BLaER1 (cell line): ENCODE measurements around the gene PPIP5K2.
A peak's percentile ranks its signal among the peaks of the same experiment; 100 is the strongest.
"Not testable (repeated sequence)": the region's sequence is repeated elsewhere in the genome, so short reads cannot be mapped to it uniquely, and the experiment has no call there.

Source experiments
- H3K27ac ChIP-seq: shearing (Covaris generic); formaldehyde crosslinking; 2 replicates; pipeline ENCODE4 v1.8.1; 2022
- H3K27me3 ChIP-seq: shearing (Covaris generic); formaldehyde crosslinking; 2 replicates; pipeline ENCODE4 v1.8.1; 2022
- H3K36me3 ChIP-seq: shearing (Covaris generic); formaldehyde crosslinking; 2 replicates; pipeline ENCODE4 v1.8.1; 2022
- H3K4me1 ChIP-seq: shearing (Covaris generic); formaldehyde crosslinking; 2 replicates; pipeline ENCODE4 v1.8.1; 2022
- H3K4me2 ChIP-seq: shearing (Covaris generic); formaldehyde crosslinking; 2 replicates; pipeline ENCODE4 v1.8.1; 2022
- H3K4me3 ChIP-seq: shearing (Covaris generic); formaldehyde crosslinking; 2 replicates; pipeline ENCODE4 v1.8.1; 2022
- H3K9ac ChIP-seq: shearing (Covaris generic); formaldehyde crosslinking; 2 replicates; pipeline ENCODE4 v1.8.1; 2022
- H3K9me3 ChIP-seq: shearing (Covaris generic); formaldehyde crosslinking; 2 replicates; pipeline ENCODE4 v1.8.1; 2022
- H4K20me1 ChIP-seq: shearing (Covaris generic); formaldehyde crosslinking; 2 replicates; pipeline ENCODE4 v1.8.1; 2022
- Cebpa-rat ChIP-seq: shearing (Covaris generic); IDR thresholded peaks from 2 replicates; pipeline ENCODE4 v1.8.1; 2022

Gene PPIP5K2

GRCh38 chr5:103119765-103120606 is at the start of gene PPIP5K2, which contains the start of gene GIN1:
PPIP5K2 (plus strand) TSS chr5:103120301; CDS start chr5:103129590, 9,289 bp downstream.
GIN1 (minus strand) TSS chr5:103120138; CDS start chr5:103108707, 11,431 bp downstream.
- Histone ChIP-seq H3K27ac (peak within 1 kb of the TSS; percentile 91), H4K20me1 (peaks cover 6% of the 10 kb centered on the region; the same call in 1 of the 2 replicates), H3K36me3 (peaks cover 8% of the 10 kb centered on the region; the same call in 1 of the 2 replicates), H3K4me1 (peaks cover 37% of the 10 kb centered on the region), H3K27me3 (no peaks in the 10 kb centered on the region), H3K9me3 (no peaks in the 10 kb centered on the region), H3K9ac (peak within 1 kb of the TSS; percentile 92), H3K4me3 (peak within 1 kb of the TSS; percentile 87), H3K4me2 (peak within 1 kb of the TSS; percentile 92)
- peak; percentile 63; the same call in 1 of the 2 replicates for TF ChIP-seq Cebpa-rat

GRCh38 chr5:103073500-103073899 is 46.6 kb upstream of the PPIP5K2 start:
- H3K4me1 ChIP-seq, H4K20me1 ChIP-seq, H3K36me3 ChIP-seq, H3K4me3 ChIP-seq, H3K27ac ChIP-seq, H3K27me3 ChIP-seq, H3K9ac ChIP-seq, H3K4me2 ChIP-seq: not testable (repeated sequence)
- peaks cover 55% of the 10 kb centered on the region for H3K9me3 ChIP-seq

GRCh38 chr5:103075442-103075841 is 44.7 kb upstream of the PPIP5K2 start:
- H3K9me3 ChIP-seq = peaks cover 67% of the 10 kb centered on the region
- H3K9ac ChIP-seq = no peak overlapping the region
- no peaks in the 10 kb centered on the region for H4K20me1 ChIP-seq
- no peak overlapping the region for H3K27ac ChIP-seq
- no peak for TF ChIP-seq Cebpa-rat
- H3K36me3 ChIP-seq = no peaks in the 10 kb centered on the region
- no peak overlapping the region for H3K4me2 ChIP-seq
- H3K27me3 ChIP-seq = no peaks in the 10 kb centered on the region
- H3K4me1 ChIP-seq = no peaks in the 10 kb centered on the region
- no peak overlapping the region for H3K4me3 ChIP-seq

- Histone ChIP-seq H4K20me1 (no peaks in the 10 kb centered on the region), H3K9me3 (peaks cover 59% of the 10 kb centered on the region), H3K9ac (no peak overlapping the region), H3K27me3 (no peaks in the 10 kb centered on the region), H3K4me2 (no peak overlapping the region), H3K36me3 (peaks cover 7% of the 10 kb centered on the region), H3K27ac (no peak overlapping the region), H3K4me3 (no peak overlapping the region), H3K4me1 (no peaks in the 10 kb centered on the region)
- TF ChIP-seq Cebpa-rat = no peak
These were observed 40.3 kb upstream of the PPIP5K2 start for GRCh38 chr5:103079796-103080195.

- Histone ChIP-seq H3K4me1 (no peaks in the 10 kb centered on the region), H4K20me1 (no peaks in the 10 kb centered on the region), H3K27ac (no peak overlapping the region), H3K4me2 (no peak overlapping the region), H3K4me3 (no peak overlapping the region), H3K9me3 (peaks cover 15% of the 10 kb centered on the region), H3K27me3 (no peaks in the 10 kb centered on the region), H3K9ac (no peak overlapping the region), H3K36me3 (peaks cover 28% of the 10 kb centered on the region)
- TF ChIP-seq Cebpa-rat = no peak
These were observed 33.6 kb upstream of the PPIP5K2 start for GRCh38 chr5:103086547-103086946.

- Histone ChIP-seq H3K9ac (no peak overlapping the region), H4K20me1 (no peaks in the 10 kb centered on the region), H3K27me3 (no peaks in the 10 kb centered on the region), H3K27ac (no peak overlapping the region), H3K4me3 (no peak overlapping the region), H3K9me3 (peaks cover 7% of the 10 kb centered on the region), H3K4me1 (no peaks in the 10 kb centered on the region), H3K4me2 (no peak overlapping the region), H3K36me3 (peaks cover 36% of the 10 kb centered on the region)
- no peak for TF ChIP-seq Cebpa-rat
These were observed 30.8 kb upstream of the PPIP5K2 start for GRCh38 chr5:103089272-103089671.

GRCh38 chr5:103090791-103091190 is 29.3 kb upstream of the PPIP5K2 start:
- no peak overlapping the region for H3K4me3 ChIP-seq
- no peaks in the 10 kb centered on the region for H3K27me3 ChIP-seq
- no peak for TF ChIP-seq Cebpa-rat
- H3K4me2 ChIP-seq = no peak overlapping the region
- H3K4me1 ChIP-seq = no peaks in the 10 kb centered on the region
- no peak overlapping the region for H3K9ac ChIP-seq
- no peaks in the 10 kb centered on the region for H4K20me1 ChIP-seq
- no peak overlapping the region for H3K27ac ChIP-seq
- H3K36me3 ChIP-seq = peaks cover 35% of the 10 kb centered on the region
- no peaks in the 10 kb centered on the region for H3K9me3 ChIP-seq

- Histone ChIP-seq H3K27me3 (no peaks in the 10 kb centered on the region), H3K4me3 (no peak overlapping the region), H4K20me1 (no peaks in the 10 kb centered on the region), H3K9ac (no peak overlapping the region), H3K27ac (no peak overlapping the region), H3K4me1 (no peaks in the 10 kb centered on the region), H3K4me2 (no peak overlapping the region), H3K9me3 (no peaks in the 10 kb centered on the region), H3K36me3 (peaks cover 31% of the 10 kb centered on the region)
- TF ChIP-seq Cebpa-rat = no peak
These were observed 27.4 kb upstream of the PPIP5K2 start for GRCh38 chr5:103092676-103093075.

- TF ChIP-seq Cebpa-rat = no peak
- H3K27me3 ChIP-seq = no peaks in the 10 kb centered on the region
- no peak overlapping the region for H3K9ac ChIP-seq
- H3K9me3 ChIP-seq = no peaks in the 10 kb centered on the region
- no peak overlapping the region for H3K27ac ChIP-seq
- no peaks in the 10 kb centered on the region for H4K20me1 ChIP-seq
- no peaks in the 10 kb centered on the region for H3K4me1 ChIP-seq
- H3K4me2 ChIP-seq = no peak overlapping the region
- peaks cover 27% of the 10 kb centered on the region for H3K36me3 ChIP-seq
- no peak overlapping the region for H3K4me3 ChIP-seq
These were observed 26.4 kb upstream of the PPIP5K2 start for GRCh38 chr5:103093727-103094126.

- H3K4me3 ChIP-seq = no peak overlapping the region
- H3K9ac ChIP-seq = no peak overlapping the region
- H4K20me1 ChIP-seq = no peaks in the 10 kb centered on the region
- no peaks in the 10 kb centered on the region for H3K4me1 ChIP-seq
- peaks cover 27% of the 10 kb centered on the region for H3K36me3 ChIP-seq
- no peaks in the 10 kb centered on the region for H3K9me3 ChIP-seq
- H3K27me3 ChIP-seq = no peaks in the 10 kb centered on the region
- H3K4me2 ChIP-seq = no peak overlapping the region
- no peak overlapping the region for H3K27ac ChIP-seq
- no peak for TF ChIP-seq Cebpa-rat
These were observed 25.4 kb upstream of the PPIP5K2 start for GRCh38 chr5:103094737-103095136.
